Pancreas (tissue), 10 donors: Measurements from ENCODE around the gene BLOC1S6. TPM values are rescaled to one million over a fixed set of nuclear protein-coding genes. Genes with fewer than 3 reads are reported as not detected.

Experiments
- ATAC-seq, 4 donors: fragments of 200-7000 bp; cut with Tn5 transposase; one replicate each; pipeline versions ENCODE4 v1.8.0 to v1.9.1; 2020; ENCODE audit warnings: mild to moderate bottlenecking in 4 of 4, moderate library complexity in 4 of 4
- DNase-seq, 6 donors: peaks; one replicate each; pipeline ENCODE4 v3.0.0-alpha.2; 2020
- FAIRE-seq: peaks from 2 replicates; lab custom pipeline; 2012; peaks lifted over from hg19 to GRCh38; lab: Jason Lieb, UNC
- H3K27ac ChIP-seq, 4 donors: fragments of 200-600 bp; sonication (generic); 1 replicate in 3 of 4; 2 replicates in 1 of 4; pipeline versions ENCODE4 v1.5.0 to v1.8.0; 2020
- H3K27me3 ChIP-seq, 4 donors: fragments of 200-600 bp; one replicate each; pipeline ENCODE4 v1.8.0; 2021
- H3K36me3 ChIP-seq, 3 donors: fragments of 200-600 bp; sonication (generic) in 1 of 3; one replicate each; pipeline versions ENCODE4 v1.5.0 to v1.8.0; 2020 to 2021
- H3K4me1 ChIP-seq, 3 donors: fragments of 200-600 bp; one replicate each; pipeline ENCODE4 v1.8.0; 2021
- H3K4me3 ChIP-seq, 4 donors: fragments of 200-600 bp; sonication (generic) in 2 of 4; one replicate each; pipeline versions ENCODE4 v1.5.0 to v1.8.0; 2020 to 2021
- H3K9me3 ChIP-seq, 4 donors: fragments of 200-600 bp; one replicate each; pipeline ENCODE4 v1.8.0; 2021
- WGBS, 2 donors: extraction: QIAGEN DNeasy Blood & Tissue Kit; methylation state at CpG; one replicate each; pipeline ENCODE4 v1.1.7; 2013; 5-methylcytosine and 5-hydroxymethylcytosine counted together
- intact Hi-C, 3 donors: fragments of 100-400 bp; cut with DNase I; formaldehyde crosslinking; loops; one replicate each; pipeline versions ENCODE4 v1.11.1 to v1.14.2; 2022
- polyA plus RNA-seq, 2 donors: library from polyadenylated mRNA; stranded (reverse); fragments of 200-250 nt; gene quantifications; one replicate each; pipeline ENCODE4 v1.2.3, GENCODE V29; 2013
- total RNA-seq, 6 donors: library from RNA; stranded (reverse); fragmentation: NEBNext Ultra II Directional in 4 of 6; extraction: Animal tissue kit (Norgen Biotek cat#: 25700) in 4 of 6; gene quantifications; one replicate each; pipeline versions ENCODE4 v1.2.1 to v1.2.4, GENCODE V29; 2021 to 2023
- TF ChIP-seq, protein P1 (sequence below), 4 donors: fragments of 200-600 bp; sonication (generic) in 3 of 4; IDR thresholded peaks; one replicate each; pipeline versions ENCODE4 v1.5.0 to v1.8.0; 2021; ENCODE audit warnings: antibody characterized with exemption in 4 of 4
- donor health status: healthy with polysubstance abuse.
- donor health status: DM: no; HTN: no; CAD: no; lungs with moderate emphysema.
- donor health status: DM: no; HTN: no; CAD: no.
- donor health status: control.
- donor health status: control.
- donor health status: Bipolar disorder and iron deficiency.
- donor health status: DM: yes; HTN: yes; CAD: no.
- donor health status: DM: no; HTN: no; CAD: no.
- donor health status: DM: no; HTN: no; CAD: no.
- donor health status: DM: yes; HTN: yes; CAD: no.

The BLOC1S6 gene
- total and polyA plus RNA-seq, 8 donors, result 8.4 to 30.5 (median 17.7) TPM

- 75 to 84% methylated on average over 6 of the region's 6 CpGs for WGBS, 2 donors
- Histone ChIP-seq H3K27ac (no peak overlapping the region), H3K27me3 (no peaks in the 10 kb centered on the region), H3K36me3 (no peaks in the 10 kb centered on the region), H3K4me3 (no peak overlapping the region), H3K9me3 (no peaks in the 10 kb centered on the region), H3K4me1 (peaks cover 0 to 3% (median 0%) of the 10 kb centered on the region in 3 donors)
- DNase-seq, result no peak
- ATAC-seq, result no peak
- FAIRE-seq, result no peak
- TF ChIP-seq, protein P1, sequence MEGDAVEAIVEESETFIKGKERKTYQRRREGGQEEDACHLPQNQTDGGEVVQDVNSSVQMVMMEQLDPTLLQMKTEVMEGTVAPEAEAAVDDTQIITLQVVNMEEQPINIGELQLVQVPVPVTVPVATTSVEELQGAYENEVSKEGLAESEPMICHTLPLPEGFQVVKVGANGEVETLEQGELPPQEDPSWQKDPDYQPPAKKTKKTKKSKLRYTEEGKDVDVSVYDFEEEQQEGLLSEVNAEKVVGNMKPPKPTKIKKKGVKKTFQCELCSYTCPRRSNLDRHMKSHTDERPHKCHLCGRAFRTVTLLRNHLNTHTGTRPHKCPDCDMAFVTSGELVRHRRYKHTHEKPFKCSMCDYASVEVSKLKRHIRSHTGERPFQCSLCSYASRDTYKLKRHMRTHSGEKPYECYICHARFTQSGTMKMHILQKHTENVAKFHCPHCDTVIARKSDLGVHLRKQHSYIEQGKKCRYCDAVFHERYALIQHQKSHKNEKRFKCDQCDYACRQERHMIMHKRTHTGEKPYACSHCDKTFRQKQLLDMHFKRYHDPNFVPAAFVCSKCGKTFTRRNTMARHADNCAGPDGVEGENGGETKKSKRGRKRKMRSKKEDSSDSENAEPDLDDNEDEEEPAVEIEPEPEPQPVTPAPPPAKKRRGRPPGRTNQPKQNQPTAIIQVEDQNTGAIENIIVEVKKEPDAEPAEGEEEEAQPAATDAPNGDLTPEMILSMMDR (IDR thresholded peaks at IDR 0.05), result no peak
- intact Hi-C loops, result no loop called here
Measured at GRCh38 chr15:45654749-45655148, 67.6 kb downstream of the BLOC1S6 start.

- ATAC-seq, result no peak
- H3K27ac ChIP-seq, result no peak overlapping the region
- TF ChIP-seq, protein P1 (IDR thresholded peaks at IDR 0.05), result no peak
- no peak overlapping the region for H3K4me3 ChIP-seq
- WGBS, 2 donors, result 71 to 74% methylated on average over 2 of the region's 2 CpGs
- FAIRE-seq, result no peak
- DNase-seq, result no peak
- intact Hi-C loops, result no loop called here
- H3K27me3 ChIP-seq, result no peaks in the 10 kb centered on the region
- H3K36me3 ChIP-seq, result peaks cover 0 to 5% (median 0%) of the 10 kb centered on the region in 3 donors
- no peaks in the 10 kb centered on the region for H3K9me3 ChIP-seq
- peaks cover 0 to 8% (median 0%) of the 10 kb centered on the region in 3 donors for H3K4me1 ChIP-seq
Measured at GRCh38 chr15:45657254-45657653, 70.1 kb downstream of the BLOC1S6 start.

- Histone ChIP-seq H3K27ac (no peak overlapping the region), H3K4me3 (no peak overlapping the region), H3K9me3 (no peaks in the 10 kb centered on the region), H3K27me3 (no peaks in the 10 kb centered on the region), H3K4me1 (peaks cover 0 to 8% (median 0%) of the 10 kb centered on the region in 3 donors), H3K36me3 (peaks cover 0 to 7% (median 0%) of the 10 kb centered on the region in 3 donors)
- ATAC-seq (no peak), DNase-seq (no peak), FAIRE-seq (no peak)
- intact Hi-C loops, result no loop called here
- TF ChIP-seq, protein P1 (IDR thresholded peaks at IDR 0.05), result no peak
- WGBS, 2 donors, result 84 to 89% methylated on average over 8 of the region's 8 CpGs
Measured at GRCh38 chr15:45657764-45658545, 70.8 kb downstream of the BLOC1S6 start.

Other genes with a start within 250 kb of the BLOC1S6 start
- 1,000 to 10,000 TPM in 4 of 6 donors, 100 to 1,000 TPM in 2; 862 to 1,576 (median 1,249) TPM for gene GATM, start 208.8 kb upstream of the BLOC1S6 start, total RNA-seq
- 100 to 1,000 TPM; 343 to 367 TPM for gene GATM, start 208.8 kb upstream of the BLOC1S6 start, polyA plus RNA-seq
- 1 to 10 TPM; 1.0 to 2.2 (median 1.4) TPM for gene SLC30A4, start 64.6 kb upstream of the BLOC1S6 start, total RNA-seq
- gene SLC30A4, start 64.6 kb upstream of the BLOC1S6 start, polyA plus RNA-seq, result 1 to 10 TPM in 1 of 2 donors, under 1 TPM in 1; 0.80 to 1.9 TPM
- 10 to 100 TPM; 22.8 to 28.6 (median 24.8) TPM for gene SQOR, start 47.6 kb downstream of the BLOC1S6 start, total RNA-seq
- 10 to 100 TPM; 13.8 to 22.0 TPM for gene SQOR, start 47.6 kb downstream of the BLOC1S6 start, polyA plus RNA-seq